HTR-8/SVneo (cell line): Measurements from ENCODE around the gene ETV6.

ENCODE experiments used
- DNase-seq: peaks from one replicate; pipeline ENCODE4 v3.0.0; 2011; ENCODE audit warnings: low spot score, mixed read lengths; ENCODE audit not compliant: insufficient read length
- FAIRE-seq: peaks from 2 replicates; lab custom pipeline; 2011; peaks lifted over from hg19 to GRCh38; lab: Jason Lieb, UNC

The ETV6 gene

GRCh38 chr12:11767029-11767724 lies 117.7 kb downstream of the ETV6 start:
- FAIRE-seq (no peak), DNase-seq (no peak)

- FAIRE-seq (no peak), DNase-seq (no peak)
These were observed 118.3 kb downstream of the ETV6 start for GRCh38 chr12:11767798-11768197.

- FAIRE-seq = no peak
These were observed 118.9 kb downstream of the ETV6 start for GRCh38 chr12:11768233-11768965.

GRCh38 chr12:11769723-11770514 lies 120.4 kb downstream of the ETV6 start:
- DNase-seq = no peak
- FAIRE-seq = no peak

More at GRCh38 chr12:11768233-11768965, 118.9 kb downstream of the ETV6 start:
- DNase-seq = no peak

GRCh38 chr12:11771356-11771755 lies 121.9 kb downstream of the ETV6 start:
- no peak for FAIRE-seq
- DNase-seq = no peak

GRCh38 chr12:11771895-11772502 lies 122.5 kb downstream of the ETV6 start:
- FAIRE-seq (no peak), DNase-seq (no peak)

GRCh38 chr12:11773889-11774677 lies 124.6 kb downstream of the ETV6 start:
- FAIRE-seq (no peak), DNase-seq (no peak)

- DNase-seq = no peak
- FAIRE-seq = no peak
These were observed 125.3 kb downstream of the ETV6 start for GRCh38 chr12:11774821-11775220.

- FAIRE-seq = no peak
- DNase-seq = no peak
These were observed 126.8 kb downstream of the ETV6 start for GRCh38 chr12:11776316-11776715.

GRCh38 chr12:11777451-11777850 lies 128.0 kb downstream of the ETV6 start:
- DNase-seq (no peak), FAIRE-seq (no peak)

GRCh38 chr12:11777962-11778361 lies 128.5 kb downstream of the ETV6 start:
- no peak for DNase-seq
- no peak for FAIRE-seq

GRCh38 chr12:11778713-11779685 lies 129.5 kb downstream of the ETV6 start:
- no peak for DNase-seq
- FAIRE-seq = no peak

- DNase-seq (no peak), FAIRE-seq (no peak)
These were observed 131.1 kb downstream of the ETV6 start for GRCh38 chr12:11780521-11781101.

GRCh38 chr12:11782914-11783420 lies 133.5 kb downstream of the ETV6 start:
- FAIRE-seq = no peak
- no peak for DNase-seq

GRCh38 chr12:11785712-11786111 lies 136.2 kb downstream of the ETV6 start:
- FAIRE-seq = peak; percentile 46
- no peak for DNase-seq

- DNase-seq (no peak), FAIRE-seq (no peak)
These were observed 137.3 kb downstream of the ETV6 start for GRCh38 chr12:11786638-11787365.

GRCh38 chr12:11787437-11787836 lies 138.0 kb downstream of the ETV6 start:
- DNase-seq (no peak), FAIRE-seq (no peak)
